H1 (cell line): ENCODE measurements around the gene TUT1. TPM values are rescaled to one million over a fixed set of nuclear protein-coding genes. Genes with fewer than 3 reads are reported as not detected.

ENCODE experiments used
- BACH1 ChIP-seq: IDR thresholded peaks from 2 replicates; pipeline ENCODE4 v1.6.1; 2012; ENCODE audit warnings: low read length, improper control_type of control experiment
- CBX8 ChIP-seq: fragments of 300-800, 300-1000 bp; sonication (generic); IDR thresholded peaks from 2 replicates; pipeline ENCODE4 v1.7.1; 2016; ENCODE audit warnings: low read depth, low read length, borderline replicate concordance
- CHD7 ChIP-seq: fragments of 300-600 bp; sonication (generic); IDR thresholded peaks from 2 replicates; pipeline ENCODE4 v1.7.1; 2012; ENCODE audit warnings: low read length, moderate library complexity, mild to moderate bottlenecking, inconsistent platforms; ENCODE audit not compliant: insufficient replicate concordance
- CREB1 ChIP-seq: IDR thresholded peaks from 2 replicates; pipeline ENCODE4 v1.6.1; 2012; ENCODE audit warnings: inconsistent platforms
- TCF12 ChIP-seq: IDR thresholded peaks from 2 replicates; pipeline ENCODE4 v1.6.1; 2011; ENCODE audit warnings: low read depth, mild to moderate bottlenecking, low read length
- polyA plus RNA-seq, 7 experiments: library from polyadenylated mRNA; depleted of rRNA in 3 of 7; stranded (reverse) in 5 of 7; unstranded in 2 of 7; fragments of >200 nt in 5 of 7; fragments of 200-250 nt in 2 of 7; gene quantifications; 1 replicate in 5 of 7; 2 replicates in 1 of 7; 4 replicates in 1 of 7; pipeline versions ENCODE4 v1.2.1 to v1.2.3, GENCODE V29; 2011 to 2013; ENCODE audit warnings: missing spikeins in 2 of 7, mixed read lengths in 2 of 7
- total RNA-seq: library from RNA; stranded (reverse); fragmentation: NEBNext Ultra II Directional; extraction: Animal tissue kit (Norgen Biotek cat#: 25700); gene quantifications from 2 replicates; pipeline ENCODE4 v1.2.1, GENCODE V29; 2021

TUT1 gene
- total and polyA plus RNA-seq, 2 of the 8 experiments (the other 6 are each of a cell fraction or from before 2014, with no cell fraction given): 17.8 to 24.6 TPM

GRCh38 chr11:62556875-62557631, 34.3 kb downstream of the TUT1 start (continued):
- TF ChIP-seq CHD7 (no peak), CBX8 (no peak), TCF12 (no peak), CREB1 (no peak), BACH1 (no peak)
